ENCODE results near the gene KIAA1210.

GRCh38 chrX:119150163-119151050 is 22.8 kb upstream of the KIAA1210 start:
- TF ChIP-seq CTCF (conservative IDR thresholded peaks at IDR 0.05; ENCODE audit: low read depth in 2 of 2) (0 out of 4 replicates have a peak, but pooled peaks of 1 of the 2 experiments have one; percentile 6), EZH2 (IDR thresholded peaks at IDR 0.05; ENCODE audit: low read depth, unreplicated experiment) (no peak), JUNB (IDR thresholded peaks at IDR 0.05; ENCODE audit: unreplicated experiment) (no peak), CREB1 (CRISPR knock-in tag; IDR thresholded peaks at IDR 0.05; ENCODE audit: low read depth) (no peak), POLR2AphosphoS5 (IDR thresholded peaks at IDR 0.05; ENCODE audit: low read depth) (no peak), STAT1 (IDR thresholded peaks at IDR 0.05; ENCODE audit: unreplicated experiment) (no peak), ETS1 (IDR thresholded peaks at IDR 0.05) (no peak), EZH2phosphoT487 (IDR thresholded peaks at IDR 0.05; ENCODE audit: unreplicated experiment) (no peak), NANOG (IDR thresholded peaks at IDR 0.05; ENCODE audit: borderline replicate concordance) (no peak)

Measured in GM23338 (cell line).